Left kidney (tissue), 2 donors: ENCODE results near the gene STK39. TPM values are rescaled to one million over a fixed set of nuclear protein-coding genes. Genes with fewer than 3 reads are reported as not detected.
A peak's percentile ranks its signal among the peaks of the same experiment; 100 is the strongest.

ENCODE experiments used
- DNase-seq: peaks from one replicate; pipeline ENCODE4 v3.0.0-alpha.2; 2013
- polyA plus RNA-seq: library from polyadenylated mRNA; unstranded; fragments of 120-200 nt; gene quantifications from one replicate; pipeline ENCODE4 v1.2.1, GENCODE V29; 2013; ENCODE audit not compliant: insufficient read length

Gene STK39
- polyA plus RNA-seq, 1 donor: 37.7 TPM

GRCh38 chr2:168160897-168161296, 86.5 kb downstream of the STK39 start:
- DNase-seq: no peak

- DNase-seq: peak; percentile 67
Observed at GRCh38 chr2:168159754-168160585, 87.4 kb downstream of the STK39 start.

GRCh38 chr2:168158586-168158985, 88.8 kb downstream of the STK39 start:
- no peak for DNase-seq

- DNase-seq: no peak
Observed at GRCh38 chr2:168157926-168158325, 89.5 kb downstream of the STK39 start.

GRCh38 chr2:168157070-168157469, 90.3 kb downstream of the STK39 start:
- no peak for DNase-seq

- DNase-seq: no peak
Observed at GRCh38 chr2:168156661-168157060, 90.7 kb downstream of the STK39 start.

GRCh38 chr2:168155680-168156079, 91.7 kb downstream of the STK39 start:
- DNase-seq: no peak

GRCh38 chr2:168155046-168155445, 92.3 kb downstream of the STK39 start:
- no peak for DNase-seq

- DNase-seq: no peak
Observed at GRCh38 chr2:168152902-168153530, 94.4 kb downstream of the STK39 start.

- no peak for DNase-seq
Observed at GRCh38 chr2:168149986-168150385, 97.4 kb downstream of the STK39 start.

GRCh38 chr2:168149150-168149974, 98.0 kb downstream of the STK39 start:
- DNase-seq: no peak

- no peak for DNase-seq
Observed at GRCh38 chr2:168147830-168148794, 99.3 kb downstream of the STK39 start.

- no peak for DNase-seq
Observed at GRCh38 chr2:168146892-168147810, 100.2 kb downstream of the STK39 start.

- DNase-seq: no peak
Observed at GRCh38 chr2:168145426-168146310, 101.7 kb downstream of the STK39 start.

GRCh38 chr2:168145011-168145410, 102.4 kb downstream of the STK39 start:
- no peak for DNase-seq

- DNase-seq: no peak
Observed at GRCh38 chr2:168143813-168144212, 103.6 kb downstream of the STK39 start.

- no peak for DNase-seq
Observed at GRCh38 chr2:168140892-168141291, 106.5 kb downstream of the STK39 start.

- no peak for DNase-seq
Observed at GRCh38 chr2:168139852-168140251, 107.5 kb downstream of the STK39 start.

- DNase-seq: no peak
Observed at GRCh38 chr2:168138901-168139300, 108.5 kb downstream of the STK39 start.
